IMR-90 (cell line): ENCODE results near the gene TBX15.

Experiments
- CTCF ChIP-seq: conservative IDR thresholded peaks from 2 replicates; pipeline ENCODE4 v1.5.1; 2012; ENCODE audit warnings: mild to moderate bottlenecking, low read depth, low read length, improper control_type of control experiment
- ELK1 ChIP-seq: fragments of 150-350 bp; IDR thresholded peaks from 2 replicates; pipeline ENCODE4 v1.6.1; 2016; ENCODE audit warnings: low read depth, mild to moderate bottlenecking, low read length, moderate library complexity, borderline replicate concordance
- MAFK ChIP-seq: IDR thresholded peaks from 2 replicates; pipeline ENCODE4 v1.6.1; 2012; ENCODE audit warnings: low read depth, low read length, improper control_type of control experiment
- POLR2A ChIP-seq: IDR thresholded peaks from 2 replicates; pipeline ENCODE4 v1.6.1; 2012; ENCODE audit warnings: mild to moderate bottlenecking, low read depth, low read length
- RCOR1 ChIP-seq: IDR thresholded peaks from 2 replicates; pipeline ENCODE4 v1.6.1; 2012; ENCODE audit warnings: mild to moderate bottlenecking, low read length, improper control_type of control experiment; ENCODE audit not compliant: insufficient replicate concordance

GRCh38 chr1:118988186-118989005 is at the start of gene TBX15:
- TF ChIP-seq ELK1, result no peak
- TF ChIP-seq CTCF, result no peak
- no peak for TF ChIP-seq POLR2A
- TF ChIP-seq MAFK, result no peak
- TF ChIP-seq RCOR1, result no peak
